Testis (tissue), 3 donors: ENCODE measurements around the gene GRHL3. TPM values are rescaled to one million over a fixed set of nuclear protein-coding genes. Genes with fewer than 3 reads are reported as not detected.

Experiments used
- DNase-seq: peaks from one replicate; pipeline ENCODE4 v3.0.0-alpha.2; 2019
- H3K27ac ChIP-seq, 2 donors: fragments of 200-600 bp; sonication (generic); one replicate each; pipeline ENCODE4 v1.5.1; 2019
- H3K27me3 ChIP-seq: fragments of 200-600 bp; sonication (generic); one replicate; pipeline ENCODE4 v1.5.1; 2019
- H3K36me3 ChIP-seq: fragments of 200-600 bp; sonication (generic); one replicate; pipeline ENCODE4 v1.5.1; 2017; ENCODE audit warnings: low read depth; ENCODE audit errors: missing control alignments
- H3K4me1 ChIP-seq: fragments of 200-600 bp; sonication (generic); one replicate; pipeline ENCODE4 v1.5.1; 2019
- H3K4me3 ChIP-seq, 2 donors: fragments of 200-600 bp; sonication (generic); one replicate each; pipeline ENCODE4 v1.5.1; 2017 to 2019
- H3K9me3 ChIP-seq: fragments of 200-600 bp; sonication (generic); one replicate; pipeline ENCODE4 v1.5.1; 2017
- POLR2A ChIP-seq: fragments of 450-650 bp; IDR thresholded peaks from one replicate; pipeline ENCODE4 v1.6.1; 2017; ENCODE audit warnings: antibody characterized with exemption, mild to moderate bottlenecking, moderate library complexity
- WGBS, 2 donors: methylation state at CpG; one replicate each; pipeline ENCODE4 v1.1.5; 2018; 5-methylcytosine and 5-hydroxymethylcytosine counted together
- intact Hi-C: fragments of 100-400 bp; cut with DNase I; formaldehyde crosslinking; loops from one replicate; pipeline ENCODE4 v1.15.1; 2023; ENCODE audit warnings: low total_unique reads
- polyA plus RNA-seq: library from polyadenylated mRNA; stranded (reverse); fragments of 350-450 nt; fragmentation: Illumina TruSeq; extraction: RNeasy Lipid Tissue Mini Kit (QIAGEN cat#74804); gene quantifications from one replicate; pipeline ENCODE4 v1.2.3, GENCODE V29; 2014; ENCODE audit warnings: low read depth, low replicate concordance; ENCODE audit not compliant: insufficient read depth
- total RNA-seq, 2 donors: library from RNA; depleted of rRNA; stranded (reverse); fragments of >200 nt; gene quantifications; one replicate each; pipeline ENCODE4 v1.2.3, GENCODE V29; 2016
- TF ChIP-seq, protein P1 (sequence below), 3 experiments: fragments of 450-650 bp in 2 of 3; fragments of 200-600 bp in 1 of 3; sonication (generic) in 1 of 3; IDR thresholded peaks; one replicate each; pipeline ENCODE4 v1.5.1; 2016 to 2019; ENCODE audit warnings: antibody characterized with exemption in 3 of 3, mild to moderate bottlenecking in 2 of 3, moderate library complexity in 1 of 3

The GRHL3 gene
- total and polyA plus RNA-seq, 3 donors from 2014 or later, result 2.7 to 9.5 (median 3.2) TPM

- no peak for DNase-seq
- TF ChIP-seq, protein P1, sequence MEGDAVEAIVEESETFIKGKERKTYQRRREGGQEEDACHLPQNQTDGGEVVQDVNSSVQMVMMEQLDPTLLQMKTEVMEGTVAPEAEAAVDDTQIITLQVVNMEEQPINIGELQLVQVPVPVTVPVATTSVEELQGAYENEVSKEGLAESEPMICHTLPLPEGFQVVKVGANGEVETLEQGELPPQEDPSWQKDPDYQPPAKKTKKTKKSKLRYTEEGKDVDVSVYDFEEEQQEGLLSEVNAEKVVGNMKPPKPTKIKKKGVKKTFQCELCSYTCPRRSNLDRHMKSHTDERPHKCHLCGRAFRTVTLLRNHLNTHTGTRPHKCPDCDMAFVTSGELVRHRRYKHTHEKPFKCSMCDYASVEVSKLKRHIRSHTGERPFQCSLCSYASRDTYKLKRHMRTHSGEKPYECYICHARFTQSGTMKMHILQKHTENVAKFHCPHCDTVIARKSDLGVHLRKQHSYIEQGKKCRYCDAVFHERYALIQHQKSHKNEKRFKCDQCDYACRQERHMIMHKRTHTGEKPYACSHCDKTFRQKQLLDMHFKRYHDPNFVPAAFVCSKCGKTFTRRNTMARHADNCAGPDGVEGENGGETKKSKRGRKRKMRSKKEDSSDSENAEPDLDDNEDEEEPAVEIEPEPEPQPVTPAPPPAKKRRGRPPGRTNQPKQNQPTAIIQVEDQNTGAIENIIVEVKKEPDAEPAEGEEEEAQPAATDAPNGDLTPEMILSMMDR (IDR thresholded peaks at IDR 0.05), result peak in 1 of 3 experiments; percentile 20
- no peak for TF ChIP-seq POLR2A
- H3K4me1 ChIP-seq, result no peaks in the 10 kb centered on the region
- H3K9me3 ChIP-seq, result no peaks in the 10 kb centered on the region
- no peaks in the 10 kb centered on the region for H3K36me3 ChIP-seq
- 89 to 94% methylated on average over 12 of the region's 12 CpGs for WGBS, 2 donors
- H3K4me3 ChIP-seq, result no peak overlapping the region
- intact Hi-C loops, result no loop called here
- H3K27ac ChIP-seq, result no peak overlapping the region
- no peaks in the 10 kb centered on the region for H3K27me3 ChIP-seq
Measured at GRCh38 chr1:24385160-24385940, 66.2 kb downstream of the GRHL3 start.

GRCh38 chr1:24386241-24386640, 67.1 kb downstream of the GRHL3 start:
- no peak overlapping the region for H3K27ac ChIP-seq
- H3K4me1 ChIP-seq, result no peaks in the 10 kb centered on the region
- no peak overlapping the region for H3K4me3 ChIP-seq
- TF ChIP-seq POLR2A, result no peak
- DNase-seq, result no peak
- H3K27me3 ChIP-seq, result no peaks in the 10 kb centered on the region
- intact Hi-C loops, result no loop called here
- H3K36me3 ChIP-seq, result no peaks in the 10 kb centered on the region
- WGBS, 2 donors, result 90 to 96% methylated on average over 9 of the region's 9 CpGs
- no peaks in the 10 kb centered on the region for H3K9me3 ChIP-seq

- peaks cover 3% of the 10 kb centered on the region for H3K4me1 ChIP-seq
- no peaks in the 10 kb centered on the region for H3K9me3 ChIP-seq
- H3K27me3 ChIP-seq, result no peaks in the 10 kb centered on the region
- H3K36me3 ChIP-seq, result no peaks in the 10 kb centered on the region
- H3K27ac ChIP-seq, result no peak overlapping the region
- no peak for DNase-seq
- TF ChIP-seq, protein P1 (IDR thresholded peaks at IDR 0.05), result no peak
- TF ChIP-seq POLR2A, result no peak
- intact Hi-C loops, result no loop called here
- H3K4me3 ChIP-seq, result no peak overlapping the region
- WGBS, 2 donors, result 89 to 97% methylated on average over 11 of the region's 11 CpGs
Measured at GRCh38 chr1:24386931-24387330, 67.8 kb downstream of the GRHL3 start.

- H3K4me1 ChIP-seq, result peaks cover 5% of the 10 kb centered on the region
- TF ChIP-seq, protein P1 (IDR thresholded peaks at IDR 0.05), result no peak
- no peak for TF ChIP-seq POLR2A
- no peaks in the 10 kb centered on the region for H3K27me3 ChIP-seq
- no peaks in the 10 kb centered on the region for H3K9me3 ChIP-seq
- H3K27ac ChIP-seq, result no peak overlapping the region
- no peak overlapping the region for H3K4me3 ChIP-seq
- DNase-seq, result no peak
- intact Hi-C loops, result no loop called here
- WGBS, 2 donors, result 89 to 100% methylated on average over 1 of the region's 1 CpG
- H3K36me3 ChIP-seq, result no peaks in the 10 kb centered on the region
Measured at GRCh38 chr1:24387636-24388175, 68.5 kb downstream of the GRHL3 start.

- no peak overlapping the region for H3K4me3 ChIP-seq
- H3K27me3 ChIP-seq, result no peaks in the 10 kb centered on the region
- no peaks in the 10 kb centered on the region for H3K36me3 ChIP-seq
- H3K9me3 ChIP-seq, result no peaks in the 10 kb centered on the region
- TF ChIP-seq POLR2A, result no peak
- TF ChIP-seq, protein P1 (IDR thresholded peaks at IDR 0.05), result no peak
- WGBS, 2 donors, result 95 to 96% methylated on average over 8 of the region's 8 CpGs
- no peak overlapping the region for H3K27ac ChIP-seq
- peaks cover 5% of the 10 kb centered on the region for H3K4me1 ChIP-seq
- DNase-seq, result no peak
- intact Hi-C loops, result no loop called here
Measured at GRCh38 chr1:24388331-24388885, 69.3 kb downstream of the GRHL3 start.
